IMR-90 (cell line): Measurements from ENCODE around the gene PLXNA3. TPM values are rescaled to one million over a fixed set of nuclear protein-coding genes. Genes with fewer than 3 reads are reported as not detected.

Experiments
- ATAC-seq: fragments of 200-7000 bp; cut with Tn5 transposase; 2 replicates; pipeline ENCODE4 v1.9.1; 2020; ENCODE audit warnings: low read depth, mild to moderate bottlenecking, moderate library complexity
- BruUV-seq: library from RNA; stranded (reverse); fragments of 400-500 nt; replicated peaks from 2 replicates; lab custom pipeline; 2021; lab: Mats Ljungman, UMichigan
- CTCF ChIA-PET: fragments of 300-600 bp; formaldehyde crosslinking; extraction: SDS; loops from one replicate; lab custom pipeline; 2021; ENCODE audit warnings: antibody characterized with exemption; lab: Yijun Ruan, JAX
- POLR2A ChIA-PET: fragments of 300-600 bp; sonication (Branson Sonifier 250); formaldehyde crosslinking; loops from one replicate; lab custom pipeline; 2022; ENCODE audit warnings: antibody characterized with exemption; ENCODE audit not compliant: unreplicated experiment; lab: Charles Lee
- DNase-seq: peaks from one replicate; pipeline ENCODE4 v3.0.0; 2013
- H2AFZ ChIP-seq: replicated peaks from 2 replicates; pipeline ENCODE3; 2013; ENCODE audit warnings: low read length, mild to moderate bottlenecking; ENCODE audit not compliant: poor library complexity
- H2AK5ac ChIP-seq: 2 replicates; pipeline ENCODE4 v1.6.1; 2013; ENCODE audit warnings: low read depth, low read length, inconsistent platforms
- H2AK9ac ChIP-seq: replicated peaks from 2 replicates; pipeline ENCODE3; 2013; ENCODE audit warnings: mild to moderate bottlenecking, low read depth, low read length, moderate library complexity; ENCODE audit not compliant: poor library complexity
- H2BK120ac ChIP-seq: 2 replicates; pipeline ENCODE4 v1.6.1; 2013; ENCODE audit warnings: low read depth, low read length, inconsistent platforms
- H2BK15ac ChIP-seq: 3 replicates; pipeline ENCODE4 v1.6.1; 2013; ENCODE audit warnings: low read depth, low read length, inconsistent platforms
- H2BK20ac ChIP-seq: 2 replicates; pipeline ENCODE4 v1.6.1; 2013; ENCODE audit warnings: low read depth, mild to moderate bottlenecking, inconsistent platforms, low read length, moderate library complexity
- H2BK5ac ChIP-seq: 2 replicates; pipeline ENCODE4 v1.6.1; 2013; ENCODE audit warnings: mild to moderate bottlenecking, low read depth, low read length, inconsistent platforms; ENCODE audit not compliant: poor library complexity, severe bottlenecking
- H3K14ac ChIP-seq: replicated peaks from 2 replicates; pipeline ENCODE4 v1.6.1; 2013; ENCODE audit warnings: low read depth, low read length, inconsistent platforms
- H3K18ac ChIP-seq: 2 replicates; pipeline ENCODE4 v1.6.1; 2013; ENCODE audit warnings: low read depth, low read length, control low read depth
- H3K23ac ChIP-seq: 2 replicates; pipeline ENCODE4 v1.6.1; 2013; ENCODE audit warnings: low read depth, low read length, inconsistent platforms
- H3K27ac ChIP-seq: 2 replicates; pipeline ENCODE4 v1.5.1; 2013; ENCODE audit warnings: mild to moderate bottlenecking, control low read depth, low read length; ENCODE audit not compliant: insufficient read depth
- H3K27me3 ChIP-seq: 2 replicates; pipeline ENCODE4 v1.6.1; 2013; ENCODE audit warnings: low read length; ENCODE audit not compliant: control insufficient read depth, insufficient read depth
- H3K36me3 ChIP-seq: 2 replicates; pipeline ENCODE4 v1.6.1; 2013; ENCODE audit warnings: low read length, mixed read lengths; ENCODE audit not compliant: control insufficient read depth, insufficient read depth
- H3K4ac ChIP-seq: 2 replicates; pipeline ENCODE4 v1.6.1; 2013; ENCODE audit warnings: low read depth, low read length, inconsistent platforms
- H3K4me1 ChIP-seq: 2 replicates; pipeline ENCODE4 v1.6.1; 2013; ENCODE audit warnings: low read length, mixed read lengths; ENCODE audit not compliant: control insufficient read depth, insufficient read depth
- H3K4me2 ChIP-seq: 2 replicates; pipeline ENCODE4 v1.6.1; 2013; ENCODE audit warnings: low read depth, mild to moderate bottlenecking, control low read depth, low read length, moderate library complexity
- H3K4me3 ChIP-seq: 2 replicates; pipeline ENCODE4 v1.5.1; 2013; ENCODE audit warnings: low read depth, mild to moderate bottlenecking, control low read depth, low read length, moderate library complexity; ENCODE audit not compliant: insufficient read depth
- H3K56ac ChIP-seq: 2 replicates; pipeline ENCODE4 v1.6.1; 2013; ENCODE audit warnings: low read length, inconsistent platforms; ENCODE audit not compliant: insufficient read depth; ENCODE audit errors: extremely low read depth
- H3K79me1 ChIP-seq, 2 experiments: 2 replicates each; pipeline ENCODE4 v1.6.1; 2013; ENCODE audit warnings: low read length in 2 of 2, inconsistent platforms in 1 of 2, low read depth in 1 of 2
- H3K9ac ChIP-seq: 2 replicates; pipeline ENCODE4 v1.6.1; 2013; ENCODE audit warnings: low read depth, low read length, control low read depth
- H3K9me1 ChIP-seq: 2 replicates; pipeline ENCODE4 v1.6.1; 2013; ENCODE audit warnings: low read length, inconsistent platforms; ENCODE audit not compliant: insufficient read depth
- H3K9me3 ChIP-seq: 2 replicates; pipeline ENCODE4 v1.6.1; 2013; ENCODE audit warnings: low read length; ENCODE audit not compliant: control insufficient read depth, insufficient read depth
- H4K20me1 ChIP-seq: 2 replicates; pipeline ENCODE4 v1.6.1; 2013; ENCODE audit warnings: low read length, inconsistent platforms; ENCODE audit not compliant: insufficient read depth
- H4K5ac ChIP-seq: 2 replicates; pipeline ENCODE4 v1.6.1; 2013; ENCODE audit warnings: mild to moderate bottlenecking, low read depth, low read length, control low read depth
- H4K8ac ChIP-seq, 2 experiments: 2 replicates each; pipeline ENCODE4 v1.6.1; 2013; ENCODE audit warnings: low read depth in 2 of 2, low read length in 2 of 2, control low read depth in 1 of 2, inconsistent platforms in 1 of 2
- H4K91ac ChIP-seq: 2 replicates; pipeline ENCODE4 v1.6.1; 2013; ENCODE audit warnings: low read depth, low read length, inconsistent platforms; ENCODE audit not compliant: insufficient read depth
- BHLHE40 ChIP-seq: fragments of 150-350 bp; IDR thresholded peaks from 2 replicates; pipeline ENCODE4 v1.6.1; 2016; ENCODE audit warnings: mild to moderate bottlenecking, low read depth, low read length
- CHD1 ChIP-seq: IDR thresholded peaks from 2 replicates; pipeline ENCODE4 v1.6.1; 2012; ENCODE audit warnings: low read depth, low read length, improper control_type of control experiment
- CTCF ChIP-seq: conservative IDR thresholded peaks from 2 replicates; pipeline ENCODE4 v1.5.1; 2012; ENCODE audit warnings: mild to moderate bottlenecking, low read depth, low read length, improper control_type of control experiment
- FOS ChIP-seq: fragments of 150-350 bp; IDR thresholded peaks from 2 replicates; pipeline ENCODE4 v1.6.1; 2016; ENCODE audit warnings: low read depth, low read length
- MAFK ChIP-seq: IDR thresholded peaks from 2 replicates; pipeline ENCODE4 v1.6.1; 2012; ENCODE audit warnings: low read depth, low read length, improper control_type of control experiment
- MAZ ChIP-seq: IDR thresholded peaks from 2 replicates; pipeline ENCODE4 v1.6.1; 2012; ENCODE audit warnings: low read depth, mild to moderate bottlenecking, low read length, improper control_type of control experiment, moderate library complexity, borderline replicate concordance
- MXI1 ChIP-seq: IDR thresholded peaks from 2 replicates; pipeline ENCODE4 v1.6.1; 2012; ENCODE audit warnings: low read depth, mild to moderate bottlenecking, low read length, moderate library complexity, borderline replicate concordance
- NFE2L2 ChIP-seq: fragments of 150-350 bp; IDR thresholded peaks from 2 replicates; pipeline ENCODE4 v1.6.1; 2016; ENCODE audit warnings: low read depth, mild to moderate bottlenecking, low read length
- POLR2A ChIP-seq: IDR thresholded peaks from 2 replicates; pipeline ENCODE4 v1.6.1; 2012; ENCODE audit warnings: mild to moderate bottlenecking, low read depth, low read length
- RCOR1 ChIP-seq: IDR thresholded peaks from 2 replicates; pipeline ENCODE4 v1.6.1; 2012; ENCODE audit warnings: mild to moderate bottlenecking, low read length, improper control_type of control experiment; ENCODE audit not compliant: insufficient replicate concordance
- RFX5 ChIP-seq: IDR thresholded peaks from 2 replicates; pipeline ENCODE4 v1.8.0; 2012; ENCODE audit warnings: low read depth, mild to moderate bottlenecking, low read length, moderate library complexity
- SMC3 ChIP-seq: fragments of 150-350 bp; IDR thresholded peaks from 2 replicates; pipeline ENCODE4 v1.6.1; 2016; ENCODE audit warnings: low read depth, mild to moderate bottlenecking, antibody characterized with exemption, low read length, moderate library complexity
- USF2 ChIP-seq: fragments of 150-350 bp; IDR thresholded peaks from 2 replicates; pipeline ENCODE4 v1.6.1; 2017; ENCODE audit warnings: mild to moderate bottlenecking, antibody characterized with exemption, low read length, low read depth
- WGBS, 2 experiments: methylation state at CpG; one replicate each; pipeline versions ENCODE4 v1.1.5 to v1.1.7; 2013; ENCODE audit warnings: missing lambda C conversion rate in 2 of 2; ENCODE audit not compliant: insufficient read length in 1 of 2; ENCODE audit errors: extremely low coverage in 2 of 2; 5-methylcytosine and 5-hydroxymethylcytosine counted together
- dilution Hi-C: fragments of 300-500 bp; cut with HindIII; formaldehyde crosslinking; loops from one replicate; pipeline ENCODE4 v1.14.3; 2018; ENCODE audit warnings: low sequenced_read_pairs; ENCODE audit not compliant: unreplicated experiment
- in situ Hi-C: fragments of 300-500 bp; cut with MboI; formaldehyde crosslinking; loops from 3 replicates; pipeline ENCODE4 v1.14.3; 2019; ENCODE audit warnings: low sequenced_read_pairs, inconsistent platforms, mixed read lengths
- intact Hi-C: fragments of 100-400 bp; cut with micrococcal nuclease; formaldehyde crosslinking; loops from 2 replicates; pipeline ENCODE4 v1.10.0; 2022
- polyA plus RNA-seq, 3 experiments: library from polyadenylated mRNA; depleted of rRNA; stranded (reverse); fragments of >200 nt; gene quantifications; 2 replicates each; pipeline ENCODE4 v1.2.3, GENCODE V29; 2012; ENCODE audit warnings: low replicate concordance in 1 of 3
- total RNA-seq: library from RNA; depleted of rRNA; stranded (reverse); fragments of >200 nt; gene quantifications from 2 replicates; pipeline ENCODE4 v1.2.3, GENCODE V29; 2012

Gene PLXNA3
- total and polyA plus RNA-seq, 2 of the 4 experiments (the other 2 are of a cell fraction) = 4.3 to 111 TPM

DNA sequence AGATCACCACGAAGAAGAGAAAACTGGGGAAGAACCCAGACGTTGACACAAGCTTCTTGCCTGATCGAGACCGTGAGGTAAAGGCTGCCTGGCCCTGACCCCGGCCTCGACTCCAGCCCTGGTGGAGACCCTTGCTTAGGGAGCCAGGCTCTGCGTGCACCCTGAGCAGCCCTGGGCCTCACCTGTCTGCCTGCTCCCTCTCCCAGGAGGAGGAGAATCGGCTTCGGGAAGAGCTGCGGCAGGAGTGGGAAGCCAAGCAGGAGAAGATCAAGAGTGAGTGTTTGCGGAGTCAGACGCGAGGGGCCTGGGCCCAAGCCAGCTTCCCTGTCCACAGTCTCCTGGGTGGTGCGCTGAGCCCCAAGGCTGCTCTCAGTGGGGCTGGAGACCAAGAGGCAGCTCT is 9.6 kb upstream of the PLXNA3 start:
- no peak for TF ChIP-seq FOS
- no peak for TF ChIP-seq MXI1
- TF ChIP-seq BHLHE40 = no peak
- TF ChIP-seq MAFK = no peak
- no peak for TF ChIP-seq RCOR1
- no peak for TF ChIP-seq NFE2L2
- TF ChIP-seq SMC3 = no peak
- TF ChIP-seq POLR2A = no peak
- no peak for TF ChIP-seq CTCF
- TF ChIP-seq MAZ = no peak
- no peak for TF ChIP-seq RFX5
- no peak for TF ChIP-seq CHD1
- no peak for TF ChIP-seq USF2
- Histone ChIP-seq H3K4ac (no peak overlapping the region), H3K9me1 (no peaks in the 10 kb centered on the region), H4K5ac (no peak overlapping the region), H2AFZ (no peak overlapping the region), H3K23ac (no peak overlapping the region), H3K9ac (no peak overlapping the region), H3K27ac (no peak overlapping the region), H2AK5ac (no peak overlapping the region), H3K18ac (no peak overlapping the region), H3K4me3 (no peak overlapping the region), H2BK120ac (no peak overlapping the region), H2BK5ac (no peak overlapping the region), H4K8ac (no peak overlapping the region), H2AK9ac (no peak overlapping the region), H4K20me1 (no peaks in the 10 kb centered on the region; the same call in 1 of the 2 replicates), H3K79me1 (peaks cover 0 to 32% of the 10 kb centered on the region in 2 experiments; a peak in 2 of 4 replicates), H2BK15ac (no peak overlapping the region), H3K36me3 (peaks cover 47% of the 10 kb centered on the region), H3K27me3 (no peaks in the 10 kb centered on the region), H3K14ac (no peak overlapping the region), H3K4me1 (peaks cover 8% of the 10 kb centered on the region; the same call in 1 of the 2 replicates), H2BK20ac (no peak overlapping the region), H3K9me3 (no peaks in the 10 kb centered on the region; the same call in 1 of the 2 replicates), H4K91ac (no peak overlapping the region), H3K56ac (no peak overlapping the region), H3K4me2 (no peak overlapping the region)
- BruUV-seq = no TSS peak
- no peak for DNase-seq
- CTCF ChIA-PET = no interaction called here
- WGBS, 2 experiments = 94% methylated on average over 5 of the region's 14 CpGs; no CpG with 5 or more reads in 1 of the 2 experiments
- in situ Hi-C loops (no loop called here), intact Hi-C loops (no loop called here), dilution Hi-C loops (no loop called here)
- no peak for ATAC-seq
- POLR2A ChIA-PET = no interaction called here
